ENCODE results near the gene FOXP2. TPM values are rescaled to one million over a fixed set of nuclear protein-coding genes. Genes with fewer than 3 reads are reported as not detected.

The FOXP2 gene
- total RNA-seq, 1 experiment from 2014 or later = not detected

DNA sequence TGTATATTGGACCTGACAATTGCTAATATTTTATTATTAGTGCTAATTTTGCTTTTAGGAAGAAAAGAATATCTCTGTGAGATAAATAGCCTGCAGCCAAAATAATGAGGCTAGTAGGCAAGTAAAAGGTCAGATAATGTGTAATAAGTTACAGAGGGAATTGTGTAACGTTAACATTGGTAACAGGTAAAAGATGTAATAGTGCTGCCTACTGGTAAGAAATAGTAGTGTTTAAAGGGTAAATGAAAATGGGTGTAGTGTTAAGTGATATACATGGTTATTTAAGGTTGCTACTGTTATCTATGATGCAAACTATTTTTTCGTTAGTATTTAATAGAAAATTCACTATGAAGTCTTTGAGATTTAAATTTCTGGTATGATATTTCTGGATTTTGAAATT, 9.2 kb upstream of the FOXP2 start:
- no peak overlapping the region for H3K4me3 Mint-ChIP-seq (ENCODE audit: unreplicated experiment)
- H3K27me3 Mint-ChIP-seq (ENCODE audit: insufficient read depth, unreplicated experiment) = peaks cover 7% of the 10 kb centered on the region
- ChIA-PET CTCF (no interaction called here), POLR2A (no interaction called here)
- no peaks in the 10 kb centered on the region for H3K4me1 Mint-ChIP-seq (ENCODE audit: low read depth, unreplicated experiment)
- intact Hi-C loops (cut with micrococcal nuclease; ENCODE audit: unreplicated experiment) = loop anchor here (1.0 kb wide), 2 partner anchors 323 to 379 kb away; no protein-coding TSS in a partner anchor
- TF ChIP-seq, protein P1, sequence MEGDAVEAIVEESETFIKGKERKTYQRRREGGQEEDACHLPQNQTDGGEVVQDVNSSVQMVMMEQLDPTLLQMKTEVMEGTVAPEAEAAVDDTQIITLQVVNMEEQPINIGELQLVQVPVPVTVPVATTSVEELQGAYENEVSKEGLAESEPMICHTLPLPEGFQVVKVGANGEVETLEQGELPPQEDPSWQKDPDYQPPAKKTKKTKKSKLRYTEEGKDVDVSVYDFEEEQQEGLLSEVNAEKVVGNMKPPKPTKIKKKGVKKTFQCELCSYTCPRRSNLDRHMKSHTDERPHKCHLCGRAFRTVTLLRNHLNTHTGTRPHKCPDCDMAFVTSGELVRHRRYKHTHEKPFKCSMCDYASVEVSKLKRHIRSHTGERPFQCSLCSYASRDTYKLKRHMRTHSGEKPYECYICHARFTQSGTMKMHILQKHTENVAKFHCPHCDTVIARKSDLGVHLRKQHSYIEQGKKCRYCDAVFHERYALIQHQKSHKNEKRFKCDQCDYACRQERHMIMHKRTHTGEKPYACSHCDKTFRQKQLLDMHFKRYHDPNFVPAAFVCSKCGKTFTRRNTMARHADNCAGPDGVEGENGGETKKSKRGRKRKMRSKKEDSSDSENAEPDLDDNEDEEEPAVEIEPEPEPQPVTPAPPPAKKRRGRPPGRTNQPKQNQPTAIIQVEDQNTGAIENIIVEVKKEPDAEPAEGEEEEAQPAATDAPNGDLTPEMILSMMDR (IDR thresholded peaks at IDR 0.05; ENCODE audit: insufficient read depth in 1 of 2, low read depth in 1 of 2, low read length in 1 of 2, severe bottlenecking in 1 of 2, unreplicated experiment in 1 of 2) = peak; percentile 44 to 45
- H3K27me3 ChIP-seq (replicated peaks; ENCODE audit: control insufficient read depth, insufficient read depth, low read length) = no peaks in the 10 kb centered on the region
- no peaks in the 10 kb centered on the region for H3K36me3 ChIP-seq (ENCODE audit: control insufficient read depth, insufficient read depth, low read length)
- H3K27ac Mint-ChIP-seq (ENCODE audit: unreplicated experiment) = no peak overlapping the region
- no TSS peak for BruUV-seq (replicated peaks)
- no peaks in the 10 kb centered on the region for H3K9me3 Mint-ChIP-seq (ENCODE audit: unreplicated experiment)
- H3K4me3 ChIP-seq (ENCODE audit: low read depth, low read length) = no peak overlapping the region
- H3K4me1 ChIP-seq = no peaks in the 10 kb centered on the region
- H3K36me3 Mint-ChIP-seq (ENCODE audit: insufficient read depth, unreplicated experiment) = no peaks in the 10 kb centered on the region
- peak in 1 of 2 experiments; percentile 14 for DNase-seq
- no peaks in the 10 kb centered on the region for H3K9me3 ChIP-seq

DNA sequence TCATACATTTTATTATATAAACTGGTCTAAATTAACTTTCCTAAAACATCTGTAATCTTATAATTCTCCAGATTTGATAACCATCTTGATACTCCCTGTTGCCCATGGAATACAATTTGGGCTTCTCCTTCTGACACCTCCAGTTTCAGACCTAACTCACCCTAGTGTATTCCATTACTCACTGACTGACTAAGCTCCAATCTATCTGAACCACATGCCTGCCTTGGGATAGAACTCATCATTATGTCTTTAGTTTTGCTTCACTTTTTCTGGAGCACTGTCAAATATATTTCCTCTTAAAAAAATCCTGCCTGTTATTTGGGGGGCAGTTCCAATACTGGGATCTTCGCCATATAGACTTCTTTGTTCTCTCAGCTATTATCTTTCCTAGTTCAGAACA, 4.9 kb upstream of the FOXP2 start:
- Histone ChIP-seq H3K4me1 (no peaks in the 10 kb centered on the region), H3K27me3 (replicated peaks; ENCODE audit: control insufficient read depth, insufficient read depth, low read length) (no peaks in the 10 kb centered on the region), H3K4me3 (ENCODE audit: low read depth, low read length) (no peak overlapping the region), H3K9me3 (no peaks in the 10 kb centered on the region), H3K36me3 (ENCODE audit: control insufficient read depth, insufficient read depth, low read length) (no peaks in the 10 kb centered on the region)
- no TSS peak for BruUV-seq (replicated peaks)
- H3K9me3 Mint-ChIP-seq (ENCODE audit: unreplicated experiment) = no peaks in the 10 kb centered on the region
- TF ChIP-seq, protein P1 (IDR thresholded peaks at IDR 0.05; ENCODE audit: insufficient read depth in 1 of 2, low read depth in 1 of 2, low read length in 1 of 2, severe bottlenecking in 1 of 2, unreplicated experiment in 1 of 2) = no peak
- no peaks in the 10 kb centered on the region for H3K4me1 Mint-ChIP-seq (ENCODE audit: low read depth, unreplicated experiment)
- no peak overlapping the region for H3K4me3 Mint-ChIP-seq (ENCODE audit: unreplicated experiment)
- peaks cover 9% of the 10 kb centered on the region for H3K27me3 Mint-ChIP-seq (ENCODE audit: insufficient read depth, unreplicated experiment)
- no peak for DNase-seq
- ChIA-PET CTCF (no interaction called here), POLR2A (no interaction called here)
- intact Hi-C loops (cut with micrococcal nuclease; ENCODE audit: unreplicated experiment) = no loop called here
- no peaks in the 10 kb centered on the region for H3K36me3 Mint-ChIP-seq (ENCODE audit: insufficient read depth, unreplicated experiment)
- H3K27ac Mint-ChIP-seq (ENCODE audit: unreplicated experiment) = no peak overlapping the region

DNA sequence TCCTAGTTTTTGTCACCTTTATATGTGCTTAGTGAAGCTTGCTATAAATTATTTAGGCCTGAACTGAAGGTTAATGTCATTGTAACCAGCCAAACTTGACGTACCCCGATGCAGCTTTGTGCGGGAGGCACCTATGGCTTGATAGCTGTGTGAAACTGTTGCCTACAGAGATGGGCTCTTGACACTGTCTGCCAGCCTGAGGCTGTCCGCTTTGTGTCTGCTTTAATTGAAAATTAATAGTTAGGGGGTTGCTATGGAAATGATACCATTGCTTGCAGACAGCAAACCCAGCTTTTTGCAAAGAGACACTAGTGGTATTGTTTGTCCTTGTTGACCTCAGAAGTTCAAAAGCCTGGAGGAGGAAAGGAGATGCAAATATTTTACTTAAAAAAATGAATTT, 2.1 kb upstream of the FOXP2 start:
- no peaks in the 10 kb centered on the region for H3K36me3 Mint-ChIP-seq (ENCODE audit: insufficient read depth, unreplicated experiment)
- H3K4me1 ChIP-seq = no peaks in the 10 kb centered on the region
- no peak overlapping the region for H3K4me3 ChIP-seq (ENCODE audit: low read depth, low read length)
- CTCF ChIA-PET = no interaction called here
- H3K36me3 ChIP-seq (ENCODE audit: control insufficient read depth, insufficient read depth, low read length) = no peaks in the 10 kb centered on the region
- H3K27me3 Mint-ChIP-seq (ENCODE audit: insufficient read depth, unreplicated experiment) = peaks cover 9% of the 10 kb centered on the region
- TF ChIP-seq, protein P1 (IDR thresholded peaks at IDR 0.05; ENCODE audit: insufficient read depth in 1 of 2, low read depth in 1 of 2, low read length in 1 of 2, severe bottlenecking in 1 of 2, unreplicated experiment in 1 of 2) = no peak
- no peak overlapping the region for H3K4me3 Mint-ChIP-seq (ENCODE audit: unreplicated experiment)
- H3K4me1 Mint-ChIP-seq (ENCODE audit: low read depth, unreplicated experiment) = no peaks in the 10 kb centered on the region
- BruUV-seq (replicated peaks) = no TSS peak
- H3K9me3 Mint-ChIP-seq (ENCODE audit: unreplicated experiment) = no peaks in the 10 kb centered on the region
- POLR2A ChIA-PET = no interaction called here
- H3K9me3 ChIP-seq = no peaks in the 10 kb centered on the region
- H3K27me3 ChIP-seq (replicated peaks; ENCODE audit: control insufficient read depth, insufficient read depth, low read length) = no peaks in the 10 kb centered on the region
- intact Hi-C loops (cut with micrococcal nuclease; ENCODE audit: unreplicated experiment) = no loop called here
- H3K27ac Mint-ChIP-seq (ENCODE audit: unreplicated experiment) = no peak overlapping the region
- no peak for DNase-seq

Data from Caco-2 (cell line).